H9 (cell line): Measurements from ENCODE around the gene CCT7. TPM values are rescaled to one million over a fixed set of nuclear protein-coding genes. Genes with fewer than 3 reads are reported as not detected.

Experiments
- DNase-seq: peaks from one replicate; pipeline ENCODE4 v3.0.0-alpha.2; 2017
- H2AFZ ChIP-seq: one replicate; pipeline ENCODE4 v1.6.1; 2013; ENCODE audit warnings: mild to moderate bottlenecking, low read length, control low read depth, moderate library complexity
- H2AK5ac ChIP-seq: 2 replicates; pipeline ENCODE4 v1.6.1; 2013; ENCODE audit warnings: low read length, control low read depth, mixed read lengths; ENCODE audit not compliant: insufficient read length
- H2BK120ac ChIP-seq: one replicate; pipeline ENCODE4 v1.6.1; 2013; ENCODE audit warnings: low read depth, mild to moderate bottlenecking, low read length, control low read depth, inconsistent platforms; ENCODE audit not compliant: poor library complexity, severe bottlenecking
- H2BK12ac ChIP-seq: 2 replicates; pipeline ENCODE4 v1.6.1; 2013; ENCODE audit warnings: low read length, control low read depth, mixed read lengths, low read depth; ENCODE audit not compliant: insufficient read length
- H2BK15ac ChIP-seq: 2 replicates; pipeline ENCODE4 v1.6.1; 2013; ENCODE audit warnings: low read depth, low read length, control low read depth
- H2BK20ac ChIP-seq: one replicate; pipeline ENCODE4 v1.6.1; 2013; ENCODE audit warnings: low read depth, mild to moderate bottlenecking, low read length, control low read depth, inconsistent platforms; ENCODE audit not compliant: poor library complexity, severe bottlenecking
- H2BK5ac ChIP-seq: 2 replicates; pipeline ENCODE4 v1.6.1; 2013; ENCODE audit warnings: low read length, control low read depth, mixed read lengths; ENCODE audit not compliant: insufficient read length
- H3K14ac ChIP-seq: 2 replicates; pipeline ENCODE4 v1.6.1; 2013; ENCODE audit warnings: low read length, control low read depth; ENCODE audit not compliant: insufficient read depth
- H3K18ac ChIP-seq: 2 replicates; pipeline ENCODE4 v1.6.1; 2013; ENCODE audit warnings: low read depth, mild to moderate bottlenecking, mixed read lengths, low read length, control low read depth; ENCODE audit not compliant: insufficient read length
- H3K23ac ChIP-seq: 2 replicates; pipeline ENCODE4 v1.6.1; 2013; ENCODE audit warnings: low read length, control low read depth, mixed read lengths, low read depth; ENCODE audit not compliant: insufficient read length
- H3K23me2 ChIP-seq: 2 replicates; pipeline ENCODE4 v1.6.1; 2013; ENCODE audit warnings: low read depth, mild to moderate bottlenecking, mixed read lengths, low read length, control low read depth; ENCODE audit not compliant: insufficient read length, poor library complexity, severe bottlenecking
- H3K27ac ChIP-seq: 2 replicates; pipeline ENCODE4 v1.5.1; 2013; ENCODE audit warnings: low read length, control low read depth, mixed read lengths, low read depth; ENCODE audit not compliant: insufficient read length
- H3K27me3 ChIP-seq: 2 replicates; pipeline ENCODE4 v1.6.1; 2013; ENCODE audit warnings: low read length, control low read depth, inconsistent platforms; ENCODE audit not compliant: insufficient read depth
- H3K4ac ChIP-seq: 2 replicates; pipeline ENCODE4 v1.6.1; 2013; ENCODE audit warnings: low read depth, mild to moderate bottlenecking, control low read depth, inconsistent platforms, low read length, moderate library complexity
- H3K4me1 ChIP-seq: 2 replicates; pipeline ENCODE4 v1.6.1; 2013; ENCODE audit warnings: low read length, control low read depth, inconsistent platforms; ENCODE audit not compliant: insufficient read depth
- H3K4me2 ChIP-seq: 2 replicates; pipeline ENCODE4 v1.6.1; 2013; ENCODE audit warnings: low read length, control low read depth, mixed read lengths; ENCODE audit not compliant: insufficient read length, insufficient read depth
- H3K56ac ChIP-seq: 2 replicates; pipeline ENCODE4 v1.6.1; 2013; ENCODE audit warnings: low read depth, mild to moderate bottlenecking, mixed read lengths, low read length, control low read depth; ENCODE audit not compliant: insufficient read length
- H3K79me1 ChIP-seq: 2 replicates; pipeline ENCODE4 v1.6.1; 2013; ENCODE audit warnings: low read depth, mild to moderate bottlenecking, moderate library complexity, low read length, control low read depth, inconsistent platforms; ENCODE audit not compliant: insufficient read depth, poor library complexity, severe bottlenecking
- H3K79me2 ChIP-seq: 2 replicates; pipeline ENCODE4 v1.6.1; 2013; ENCODE audit warnings: low read length, control low read depth, inconsistent platforms; ENCODE audit not compliant: insufficient read depth
- H3K9ac ChIP-seq: 2 replicates; pipeline ENCODE4 v1.6.1; 2013; ENCODE audit warnings: low read length, control low read depth, mixed read lengths; ENCODE audit not compliant: insufficient read length; ENCODE audit errors: extremely low read depth
- H3K9me3 ChIP-seq: one replicate; pipeline ENCODE4 v1.6.1; 2013; ENCODE audit warnings: low read depth, low read length, inconsistent platforms; ENCODE audit not compliant: control insufficient read depth
- H3T11ph ChIP-seq: one replicate; pipeline ENCODE4 v1.6.1; 2013; ENCODE audit warnings: mild to moderate bottlenecking, low read length, control low read depth, inconsistent platforms
- H4K20me1 ChIP-seq: one replicate; pipeline ENCODE4 v1.6.1; 2013; ENCODE audit not compliant: control insufficient read depth, insufficient read length, insufficient read depth
- H4K5ac ChIP-seq: 2 replicates; pipeline ENCODE4 v1.6.1; 2013; ENCODE audit warnings: low read depth, mild to moderate bottlenecking, mixed read lengths, low read length, control low read depth; ENCODE audit not compliant: insufficient read length
- H4K8ac ChIP-seq: replicated peaks from 2 replicates; pipeline ENCODE4 v1.6.1; 2013; ENCODE audit warnings: low read length, control low read depth, mixed read lengths, low read depth; ENCODE audit not compliant: insufficient read length
- H4K91ac ChIP-seq: 2 replicates; pipeline ENCODE4 v1.6.1; 2013; ENCODE audit warnings: low read depth, mild to moderate bottlenecking, moderate library complexity, mixed read lengths, low read length, control low read depth; ENCODE audit not compliant: insufficient read length
- H3K27ac Mint-ChIP-seq, 3 experiments: 2 replicates in 2 of 3; 3 replicates in 1 of 3; pipeline ENCODE4 v1.8.0; 2020 to 2021; ENCODE audit warnings: mixed read lengths in 3 of 3, mild to moderate bottlenecking in 1 of 3, moderate library complexity in 1 of 3
- H3K27me3 Mint-ChIP-seq: 2 replicates; pipeline ENCODE4 v1.8.0; 2021; ENCODE audit warnings: low read depth, mild to moderate bottlenecking, moderate library complexity, mixed read lengths
- H3K36me3 Mint-ChIP-seq, 3 experiments: 2 replicates in 2 of 3; 3 replicates in 1 of 3; pipeline ENCODE4 v1.8.0; 2020 to 2021; ENCODE audit warnings: low read depth in 3 of 3, mixed read lengths in 3 of 3; ENCODE audit not compliant: insufficient read depth in 1 of 3
- H3K4me1 Mint-ChIP-seq, 2 experiments: 2 replicates each; pipeline ENCODE4 v1.8.0; 2020; ENCODE audit warnings: mixed read lengths in 2 of 2
- H3K4me3 Mint-ChIP-seq, 2 experiments: 2 replicates in 1 of 2; 3 replicates in 1 of 2; pipeline ENCODE4 v1.8.0; 2020 to 2021; ENCODE audit warnings: mild to moderate bottlenecking in 2 of 2, mixed read lengths in 2 of 2, moderate library complexity in 1 of 2
- H3K9me3 Mint-ChIP-seq, 2 experiments: 2 replicates in 1 of 2; 3 replicates in 1 of 2; pipeline ENCODE4 v1.8.0; 2020; ENCODE audit warnings: mild to moderate bottlenecking in 2 of 2, mixed read lengths in 2 of 2, moderate library complexity in 1 of 2
- WGBS: extraction: QIAGEN DNeasy Blood & Tissue Kit; methylation state at CpG from one replicate; pipeline ENCODE4 v1.1.7; 2013; ENCODE audit warnings: missing lambda C conversion rate, low lambda C conversion rate, mixed read lengths; ENCODE audit not compliant: insufficient read length; ENCODE audit errors: extremely low coverage; 5-methylcytosine and 5-hydroxymethylcytosine counted together
- total RNA-seq: library from RNA; stranded (reverse); gene quantifications from 2 replicates; pipeline ENCODE4 v1.2.1, GENCODE V29; 2021
- TF ChIP-seq, protein P1 (sequence below): fragments of 200-600 bp; sonication (generic); conservative IDR thresholded peaks from 3 replicates; pipeline ENCODE4 v1.8.0; 2021; ENCODE audit warnings: antibody characterized with exemption, mild to moderate bottlenecking

CCT7 gene
- total RNA-seq, 1 experiment from 2014 or later = 500 TPM

DNA sequence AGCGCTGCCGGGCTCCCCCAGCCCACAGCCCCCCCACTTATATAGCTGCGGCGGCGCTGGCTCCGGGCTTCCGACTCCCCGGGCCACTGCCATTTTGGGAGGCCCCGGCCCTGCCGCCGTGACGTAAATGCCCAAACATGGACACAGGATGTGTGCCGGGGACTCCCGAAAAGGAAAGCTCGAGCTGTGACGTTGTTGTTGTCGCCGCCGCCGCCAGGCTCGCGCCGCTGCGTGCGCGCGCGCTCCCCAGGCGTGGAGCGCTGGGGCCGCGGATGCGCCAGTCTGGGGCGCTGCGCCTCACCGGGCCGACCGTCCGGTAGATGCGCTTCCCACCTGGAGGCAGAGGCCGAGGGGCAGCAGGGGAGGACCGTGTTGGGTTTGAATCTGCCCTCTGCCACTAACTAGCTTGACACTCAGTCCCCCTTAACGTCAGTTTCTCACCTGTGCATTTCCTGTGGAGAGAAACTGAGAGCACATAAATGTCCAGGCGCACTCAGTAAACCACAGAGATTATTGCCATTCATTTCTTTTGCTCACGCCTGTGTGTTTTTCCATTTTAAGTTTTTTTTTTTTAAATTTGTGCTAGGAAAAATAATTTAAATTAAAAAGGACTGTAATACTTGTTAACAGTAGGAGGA, 59.5 kb downstream of the CCT7 start, which contains the start of gene EGR4:
Gene EGR4 (minus strand): TSS at position 15 of the 638 bp plus-strand sequence. CDS start 231 bp downstream, outside the sequence.
- H3K4me1 Mint-ChIP-seq = peaks cover 10 to 20% of the 10 kb centered on the region in 2 experiments
- H4K20me1 ChIP-seq = no peaks in the 10 kb centered on the region
- H3K23me2 ChIP-seq = peaks cover 17% of the 10 kb centered on the region
- no peak within 1 kb of the TSS for H3K56ac ChIP-seq
- H3K9ac ChIP-seq = peak within 1 kb of the TSS; percentile 7
- H3K9me3 ChIP-seq = no peaks in the 10 kb centered on the region
- peaks cover 35% of the 10 kb centered on the region for H3K27me3 ChIP-seq
- no peak within 1 kb of the TSS for H3T11ph ChIP-seq
- H2BK12ac ChIP-seq = no peak within 1 kb of the TSS
- peaks cover 0 to 2% of the 10 kb centered on the region in 2 experiments; a peak in 2 of 5 replicates for H3K9me3 Mint-ChIP-seq
- H2AK5ac ChIP-seq = no peak within 1 kb of the TSS
- no peak within 1 kb of the TSS for H3K27ac Mint-ChIP-seq
- H4K91ac ChIP-seq = no peak within 1 kb of the TSS
- no peak within 1 kb of the TSS for H3K27ac ChIP-seq
- H3K18ac ChIP-seq = peak within 1 kb of the TSS; percentile 7
- no peaks in the 10 kb centered on the region for H3K79me1 ChIP-seq
- no peaks in the 10 kb centered on the region; a peak in 1 of 7 replicates for H3K36me3 Mint-ChIP-seq
- TF ChIP-seq, protein P1, sequence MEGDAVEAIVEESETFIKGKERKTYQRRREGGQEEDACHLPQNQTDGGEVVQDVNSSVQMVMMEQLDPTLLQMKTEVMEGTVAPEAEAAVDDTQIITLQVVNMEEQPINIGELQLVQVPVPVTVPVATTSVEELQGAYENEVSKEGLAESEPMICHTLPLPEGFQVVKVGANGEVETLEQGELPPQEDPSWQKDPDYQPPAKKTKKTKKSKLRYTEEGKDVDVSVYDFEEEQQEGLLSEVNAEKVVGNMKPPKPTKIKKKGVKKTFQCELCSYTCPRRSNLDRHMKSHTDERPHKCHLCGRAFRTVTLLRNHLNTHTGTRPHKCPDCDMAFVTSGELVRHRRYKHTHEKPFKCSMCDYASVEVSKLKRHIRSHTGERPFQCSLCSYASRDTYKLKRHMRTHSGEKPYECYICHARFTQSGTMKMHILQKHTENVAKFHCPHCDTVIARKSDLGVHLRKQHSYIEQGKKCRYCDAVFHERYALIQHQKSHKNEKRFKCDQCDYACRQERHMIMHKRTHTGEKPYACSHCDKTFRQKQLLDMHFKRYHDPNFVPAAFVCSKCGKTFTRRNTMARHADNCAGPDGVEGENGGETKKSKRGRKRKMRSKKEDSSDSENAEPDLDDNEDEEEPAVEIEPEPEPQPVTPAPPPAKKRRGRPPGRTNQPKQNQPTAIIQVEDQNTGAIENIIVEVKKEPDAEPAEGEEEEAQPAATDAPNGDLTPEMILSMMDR = peak; percentile 27; the same call in 1 of the 3 replicates
- H3K4ac ChIP-seq = no peak within 1 kb of the TSS
- peak within 1 kb of the TSS; percentile 63 for H3K4me2 ChIP-seq
- DNase-seq = peak; percentile 94
- H2BK15ac ChIP-seq = no peak within 1 kb of the TSS
- H4K5ac ChIP-seq = no peak within 1 kb of the TSS
- no CpG with 5 or more reads among the region's 45 CpGs for WGBS
- H3K4me3 Mint-ChIP-seq = peak within 1 kb of the TSS; percentile 67 to 80
- H3K14ac ChIP-seq = peak within 1 kb of the TSS; percentile 2
- H2BK120ac ChIP-seq = no peak within 1 kb of the TSS
- H3K4me1 ChIP-seq = no peaks in the 10 kb centered on the region
- H4K8ac ChIP-seq = no peak within 1 kb of the TSS
- no peak within 1 kb of the TSS for H2BK5ac ChIP-seq
- H3K27me3 Mint-ChIP-seq = peaks cover 94% of the 10 kb centered on the region
- no peak within 1 kb of the TSS for H2AFZ ChIP-seq
- no peak within 1 kb of the TSS for H3K23ac ChIP-seq
- H3K79me2 ChIP-seq = no peaks in the 10 kb centered on the region
- H2BK20ac ChIP-seq = no peak within 1 kb of the TSS
